Mammary epithelial cell (primary cell): Measurements from ENCODE around the gene ACSF3.

Experiments used
- CTCF ChIP-seq, 2 donors: IDR thresholded peaks in 1 of 2; conservative IDR thresholded peaks in 1 of 2; 2 replicates each; pipeline ENCODE4 v1.5.1; 2011 to 2012; ENCODE audit warnings: inconsistent platforms in 2 of 2, low read length in 2 of 2, mild to moderate bottlenecking in 2 of 2, control low read depth in 1 of 2, low read depth in 1 of 2; ENCODE audit not compliant: insufficient read depth in 1 of 2; ENCODE audit errors: extremely low read depth in 1 of 2
- EZH2 ChIP-seq: IDR thresholded peaks from 2 replicates; pipeline ENCODE4 v1.6.1; 2012; ENCODE audit warnings: low read length, inconsistent platforms, borderline replicate concordance

- TF ChIP-seq CTCF (conservative IDR thresholded peaks at IDR 0.05 in 1 of 2, IDR thresholded peaks at IDR 0.05 in 1 of 2; ENCODE audit: extremely low read depth in 1 of 2, insufficient read depth in 1 of 2, low read depth in 1 of 2, low read length in 2 of 2) (no peak), EZH2 (no peak)
These were observed 1.6 kb upstream of the ACSF3 start for GRCh38 chr16:89092013-89092412.
